ENCODE results near the gene TSR3.
A peak's percentile ranks its signal among the peaks of the same experiment; 100 is the strongest.

TSR3 gene

GRCh38 chr16:1351582-1352362, at the start of gene TSR3, which contains the start of gene GNPTG:
Gene TSR3, minus strand, starts transcription at chr16:1351878. Its CDS starts 74 bp downstream, at chr16:1351804.
Gene GNPTG, plus strand, starts transcription at chr16:1351931. Its CDS starts 35 bp downstream, at chr16:1351966.
- DNase-seq, result peak; percentile 93

GRCh38 chr16:1401061-1401757, 49.5 kb upstream of the TSR3 start:
- DNase-seq, result no peak

- no peak for DNase-seq
These were observed 47.3 kb upstream of the TSR3 start for GRCh38 chr16:1398826-1399581.

- no peak for DNase-seq
These were observed 46.7 kb upstream of the TSR3 start for GRCh38 chr16:1398351-1398750.

GRCh38 chr16:1397779-1398178, 46.1 kb upstream of the TSR3 start:
- no peak for DNase-seq

GRCh38 chr16:1395444-1396031, 43.9 kb upstream of the TSR3 start:
- no peak for DNase-seq

- DNase-seq, result no peak
These were observed 42.8 kb upstream of the TSR3 start for GRCh38 chr16:1394367-1394951.

GRCh38 chr16:1393613-1394176, 42.0 kb upstream of the TSR3 start:
- DNase-seq, result no peak

- DNase-seq, result no peak
These were observed 41.1 kb upstream of the TSR3 start for GRCh38 chr16:1392826-1393225.

- DNase-seq, result no peak
These were observed 38.6 kb upstream of the TSR3 start for GRCh38 chr16:1390239-1390779.

- DNase-seq, result no peak
These were observed 38.1 kb upstream of the TSR3 start for GRCh38 chr16:1389762-1390161.

GRCh38 chr16:1387331-1387730, 35.7 kb upstream of the TSR3 start:
- DNase-seq, result no peak

GRCh38 chr16:1385232-1385631, 33.6 kb upstream of the TSR3 start:
- DNase-seq, result no peak

GRCh38 chr16:1383556-1383955, 31.9 kb upstream of the TSR3 start:
- DNase-seq, result no peak

- DNase-seq, result no peak
These were observed 30.1 kb upstream of the TSR3 start for GRCh38 chr16:1381612-1382406.

GRCh38 chr16:1380195-1380594, 28.5 kb upstream of the TSR3 start:
- DNase-seq, result no peak

- peak; percentile 93 for DNase-seq
These were observed 27.8 kb upstream of the TSR3 start for GRCh38 chr16:1379304-1380076.

- peak; percentile 88 for DNase-seq
These were observed 27.2 kb upstream of the TSR3 start for GRCh38 chr16:1378804-1379303.

- no peak for DNase-seq
These were observed 26.6 kb upstream of the TSR3 start for GRCh38 chr16:1378087-1378803.
